A204.1 (cell line): ENCODE results near the gene USP25.
A peak's percentile ranks its signal among the peaks of the same experiment; 100 is the strongest.

Experiments used
- FAIRE-seq: peaks from 2 replicates; lab custom pipeline; 2012; peaks lifted over from hg19 to GRCh38; lab: Jason Lieb, UNC

Gene USP25

GRCh38 chr21:15766952-15767603 is 37.3 kb downstream of the USP25 start:
- FAIRE-seq = no peak

GRCh38 chr21:15768045-15768601 is 38.3 kb downstream of the USP25 start:
- no peak for FAIRE-seq

GRCh38 chr21:15768853-15769252 is 39.1 kb downstream of the USP25 start:
- FAIRE-seq = no peak

GRCh38 chr21:15771311-15771710 is 41.5 kb downstream of the USP25 start:
- FAIRE-seq = no peak

GRCh38 chr21:15772654-15773053 is 42.9 kb downstream of the USP25 start:
- no peak for FAIRE-seq

- no peak for FAIRE-seq
Observed at GRCh38 chr21:15774590-15774989, 44.8 kb downstream of the USP25 start.

GRCh38 chr21:15775291-15775690 is 45.5 kb downstream of the USP25 start:
- no peak for FAIRE-seq

GRCh38 chr21:15775981-15776380 is 46.2 kb downstream of the USP25 start:
- no peak for FAIRE-seq

- FAIRE-seq = no peak
Observed at GRCh38 chr21:15776818-15777217, 47.0 kb downstream of the USP25 start.

- no peak for FAIRE-seq
Observed at GRCh38 chr21:15781986-15782385, 52.2 kb downstream of the USP25 start.

- no peak for FAIRE-seq
Observed at GRCh38 chr21:15788847-15789523, 59.2 kb downstream of the USP25 start.

- FAIRE-seq = no peak
Observed at GRCh38 chr21:15793109-15793508, 63.3 kb downstream of the USP25 start.

- FAIRE-seq = no peak
Observed at GRCh38 chr21:15793550-15794235, 63.9 kb downstream of the USP25 start.

- no peak for FAIRE-seq
Observed at GRCh38 chr21:15794277-15794912, 64.6 kb downstream of the USP25 start.

- no peak for FAIRE-seq
Observed at GRCh38 chr21:15795533-15795932, 65.8 kb downstream of the USP25 start.

- FAIRE-seq = no peak
Observed at GRCh38 chr21:15797577-15798363, 68.0 kb downstream of the USP25 start.

- FAIRE-seq = no peak
Observed at GRCh38 chr21:15801352-15801863, 71.6 kb downstream of the USP25 start.

GRCh38 chr21:15804247-15805005 is 74.6 kb downstream of the USP25 start:
- peak; percentile 94 for FAIRE-seq

GRCh38 chr21:15809065-15809464 is 79.3 kb downstream of the USP25 start:
- no peak for FAIRE-seq

- FAIRE-seq = no peak
Observed at GRCh38 chr21:15809818-15810217, 80.0 kb downstream of the USP25 start.

GRCh38 chr21:15815285-15815684 is 85.5 kb downstream of the USP25 start:
- no peak for FAIRE-seq
